Smooth muscle cell (in vitro differentiated cells): ENCODE data around the gene RIPOR1. TPM values are rescaled to one million over a fixed set of nuclear protein-coding genes. Genes with fewer than 3 reads are reported as not detected.

Experiments
- DNase-seq: peaks from one replicate; lab custom pipeline; 2025; ENCODE audit not compliant: unreplicated experiment; lab: John Stamatoyannopoulos, UW
- H2AFZ ChIP-seq: fragments of 200-600 bp; sonication (generic); 2 replicates; pipeline ENCODE4 v1.6.0; 2016; ENCODE audit warnings: antibody characterized with exemption, low read depth, mild to moderate bottlenecking
- H3F3A ChIP-seq: fragments of 200-600 bp; sonication (generic); 2 replicates; pipeline ENCODE4 v1.6.0; 2017; ENCODE audit warnings: antibody characterized with exemption, low read depth
- H3K27ac ChIP-seq: fragments of 200-600 bp; sonication (generic); 2 replicates; pipeline ENCODE4 v1.5.1; 2016; ENCODE audit warnings: low read depth, mild to moderate bottlenecking
- H3K27me3 ChIP-seq: fragments of 200-600 bp; sonication (generic); 2 replicates; pipeline ENCODE4 v1.6.1; 2016; ENCODE audit warnings: low read depth, mild to moderate bottlenecking
- H3K36me3 ChIP-seq: fragments of 200-600 bp; sonication (generic); 2 replicates; pipeline ENCODE4 v1.5.1; 2016; ENCODE audit warnings: low read depth
- H3K4me1 ChIP-seq: fragments of 200-600 bp; sonication (generic); 2 replicates; pipeline ENCODE4 v1.5.1; 2016; ENCODE audit warnings: low read depth
- H3K4me2 ChIP-seq: fragments of 200-600 bp; sonication (generic); 2 replicates; pipeline ENCODE4 v1.6.0; 2016; ENCODE audit warnings: mild to moderate bottlenecking
- H3K4me3 ChIP-seq: fragments of 200-600 bp; sonication (generic); 2 replicates; pipeline ENCODE4 v1.5.1; 2016; ENCODE audit warnings: mild to moderate bottlenecking
- H3K79me2 ChIP-seq: fragments of 200-600 bp; sonication (generic); 2 replicates; pipeline ENCODE4 v1.6.0; 2016; ENCODE audit warnings: low read depth, mild to moderate bottlenecking
- H3K9ac ChIP-seq: fragments of 200-600 bp; sonication (generic); 2 replicates; pipeline ENCODE4 v1.6.0; 2016; ENCODE audit warnings: low read depth
- H3K9me3 ChIP-seq: fragments of 200-600 bp; sonication (generic); replicated peaks from 2 replicates; pipeline ENCODE4 v1.5.1; 2016; ENCODE audit warnings: low read depth
- H4K20me1 ChIP-seq: fragments of 200-600 bp; sonication (generic); 2 replicates; pipeline ENCODE4 v1.6.0; 2016; ENCODE audit warnings: low read depth
- CTCF ChIP-seq: fragments of 200-600 bp; sonication (generic); IDR thresholded peaks from 2 replicates; pipeline ENCODE4 v1.5.1; 2017; ENCODE audit warnings: borderline replicate concordance, mild to moderate bottlenecking, antibody characterized with exemption; ENCODE audit not compliant: insufficient read depth, poor library complexity, severe bottlenecking
- WGBS: methylation state at CpG from one replicate; pipeline ENCODE4 v1.1.7; 2016; ENCODE audit warnings: low lambda C conversion rate; 5-methylcytosine and 5-hydroxymethylcytosine counted together
- polyA plus RNA-seq: library from polyadenylated mRNA; unstranded; fragments of >200 nt; fragmentation: Nextera tagmentation; extraction: Ambion mirVana; gene quantifications from 2 replicates; pipeline ENCODE4 v1.2.1, GENCODE V29; 2016
- total RNA-seq: library from RNA; depleted of rRNA; stranded (reverse); fragments of >200 nt; gene quantifications from 2 replicates; pipeline ENCODE4 v1.2.3, GENCODE V29; 2014

The RIPOR1 gene
- total and polyA plus RNA-seq, 2 experiments from 2014 or later = 26.6 to 47.3 TPM

- 90% methylated on average over 14 of the region's 14 CpGs for WGBS
- Histone ChIP-seq H2AFZ (no peak overlapping the region), H3F3A (peaks cover 3% of the 10 kb centered on the region), H3K4me1 (peaks cover 12% of the 10 kb centered on the region), H3K4me2 (no peak overlapping the region), H3K9ac (no peak overlapping the region), H3K79me2 (no peaks in the 10 kb centered on the region), H3K9me3 (no peaks in the 10 kb centered on the region), H3K27ac (no peak overlapping the region), H3K27me3 (no peaks in the 10 kb centered on the region), H4K20me1 (peaks cover 87% of the 10 kb centered on the region), H3K36me3 (no peaks in the 10 kb centered on the region), H3K4me3 (no peak overlapping the region)
- TF ChIP-seq CTCF = no peak
- DNase-seq = no peak
These were observed 13.0 kb downstream of the RIPOR1 start for GRCh38 chr16:67541391-67542263.

GRCh38 chr16:67542464-67542863, 13.8 kb downstream of the RIPOR1 start:
- Histone ChIP-seq H3F3A (peaks cover 3% of the 10 kb centered on the region), H3K9ac (no peak overlapping the region), H3K4me3 (no peak overlapping the region), H3K79me2 (no peaks in the 10 kb centered on the region), H3K36me3 (no peaks in the 10 kb centered on the region), H3K4me2 (no peak overlapping the region), H3K4me1 (peaks cover 12% of the 10 kb centered on the region), H4K20me1 (peaks cover 87% of the 10 kb centered on the region), H3K9me3 (no peaks in the 10 kb centered on the region), H2AFZ (no peak overlapping the region), H3K27ac (no peak overlapping the region), H3K27me3 (no peaks in the 10 kb centered on the region)
- DNase-seq = no peak
- TF ChIP-seq CTCF = no peak

GRCh38 chr16:67543036-67543435, 14.4 kb downstream of the RIPOR1 start:
- H3K27ac ChIP-seq = no peak overlapping the region
- DNase-seq = no peak
- H3K36me3 ChIP-seq = no peaks in the 10 kb centered on the region
- no peak overlapping the region for H2AFZ ChIP-seq
- H3K4me2 ChIP-seq = no peak overlapping the region
- no peaks in the 10 kb centered on the region for H3K9me3 ChIP-seq
- H4K20me1 ChIP-seq = peaks cover 87% of the 10 kb centered on the region
- no peak for TF ChIP-seq CTCF
- H3F3A ChIP-seq = peaks cover 3% of the 10 kb centered on the region
- H3K9ac ChIP-seq = no peak overlapping the region
- no peaks in the 10 kb centered on the region for H3K79me2 ChIP-seq
- peaks cover 7% of the 10 kb centered on the region for H3K4me1 ChIP-seq
- no peak overlapping the region for H3K4me3 ChIP-seq
- H3K27me3 ChIP-seq = no peaks in the 10 kb centered on the region
- 94% methylated on average over 8 of the region's 8 CpGs for WGBS

- no peak overlapping the region for H3K4me3 ChIP-seq
- no peaks in the 10 kb centered on the region for H3K27me3 ChIP-seq
- H4K20me1 ChIP-seq = peaks cover 87% of the 10 kb centered on the region
- WGBS = 100% methylated on average over 6 of the region's 6 CpGs
- no peak overlapping the region for H3K9ac ChIP-seq
- no peak for TF ChIP-seq CTCF
- no peaks in the 10 kb centered on the region for H3K36me3 ChIP-seq
- DNase-seq = no peak
- no peak overlapping the region for H2AFZ ChIP-seq
- peaks cover 3% of the 10 kb centered on the region for H3F3A ChIP-seq
- peaks cover 2% of the 10 kb centered on the region for H3K4me1 ChIP-seq
- no peaks in the 10 kb centered on the region for H3K79me2 ChIP-seq
- no peaks in the 10 kb centered on the region for H3K9me3 ChIP-seq
- H3K27ac ChIP-seq = no peak overlapping the region
- no peak overlapping the region for H3K4me2 ChIP-seq
These were observed 15.0 kb downstream of the RIPOR1 start for GRCh38 chr16:67543582-67543981.
